Activated CD8-positive, alpha-beta memory T cell treated with anti-CD3 and anti-CD28 coated beads, Interleukin-2, amount 50 U/mL, for 24 hours (primary cell): ENCODE measurements around the gene TNFAIP1.

Source experiments
- DNase-seq: peaks from one replicate; pipeline ENCODE4 v3.0.0-alpha.2; 2020; ENCODE audit errors: extremely low read depth

Gene TNFAIP1

GRCh38 chr17:28370744-28371103 lies 35.2 kb downstream of the TNFAIP1 start:
- no peak for DNase-seq

GRCh38 chr17:28371245-28372202 lies 36.0 kb downstream of the TNFAIP1 start, which contains the start of gene SARM1:
SARM1 (plus strand) TSS chr17:28371694; CDS start chr17:28372033, 339 bp downstream.
- peak; percentile 71 for DNase-seq

GRCh38 chr17:28372203-28372944 lies 36.8 kb downstream of the TNFAIP1 start:
- DNase-seq, result no peak

- DNase-seq, result no peak
Measured at GRCh38 chr17:28372945-28373274, 37.3 kb downstream of the TNFAIP1 start.

- no peak for DNase-seq
Measured at GRCh38 chr17:28379814-28380801, 44.5 kb downstream of the TNFAIP1 start.

GRCh38 chr17:28381141-28381825 lies 45.7 kb downstream of the TNFAIP1 start:
- DNase-seq, result no peak

- DNase-seq, result peak; percentile 36
Measured at GRCh38 chr17:28384281-28385036, 48.9 kb downstream of the TNFAIP1 start.

- DNase-seq, result no peak
Measured at GRCh38 chr17:28385037-28385400, 49.5 kb downstream of the TNFAIP1 start.

GRCh38 chr17:28385406-28385805 lies 49.8 kb downstream of the TNFAIP1 start:
- DNase-seq, result no peak

GRCh38 chr17:28386391-28386790 lies 50.8 kb downstream of the TNFAIP1 start:
- DNase-seq, result no peak

- no peak for DNase-seq
Measured at GRCh38 chr17:28388106-28388505, 52.5 kb downstream of the TNFAIP1 start.

- no peak for DNase-seq
Measured at GRCh38 chr17:28390141-28390540, 54.6 kb downstream of the TNFAIP1 start.

- DNase-seq, result no peak
Measured at GRCh38 chr17:28390563-28390962, 55.0 kb downstream of the TNFAIP1 start.

- no peak for DNase-seq
Measured at GRCh38 chr17:28390984-28391383, 55.4 kb downstream of the TNFAIP1 start.

GRCh38 chr17:28391401-28391800 lies 55.8 kb downstream of the TNFAIP1 start:
- no peak for DNase-seq

GRCh38 chr17:28392491-28392890 lies 56.9 kb downstream of the TNFAIP1 start:
- no peak for DNase-seq

- DNase-seq, result no peak
Measured at GRCh38 chr17:28394337-28395116, 59.0 kb downstream of the TNFAIP1 start.

- no peak for DNase-seq
Measured at GRCh38 chr17:28395426-28395825, 59.9 kb downstream of the TNFAIP1 start.

- no peak for DNase-seq
Measured at GRCh38 chr17:28395968-28396367, 60.4 kb downstream of the TNFAIP1 start.
